Kidney (tissue), 14 donors: ENCODE data around the gene TP53I11. TPM values are rescaled to one million over a fixed set of nuclear protein-coding genes. Genes with fewer than 3 reads are reported as not detected.

Experiments used
- DNase-seq, 5 donors: peaks; one replicate each; pipeline ENCODE4 v3.0.0-alpha.2; 2013 to 2020
- FAIRE-seq: peaks from 2 replicates; lab custom pipeline; 2012; peaks lifted over from hg19 to GRCh38; lab: Jason Lieb, UNC
- H3K27ac ChIP-seq, 2 donors: one replicate each; pipeline ENCODE4 v1.7.0; 2013; ENCODE audit warnings: low read depth in 2 of 2, low read length in 2 of 2, inconsistent platforms in 1 of 2
- H3K27me3 ChIP-seq: one replicate; pipeline ENCODE4 v1.7.1; 2013; ENCODE audit warnings: low read length, inconsistent platforms; ENCODE audit not compliant: control insufficient read depth, insufficient read depth
- H3K36me3 ChIP-seq, 3 donors: one replicate each; pipeline versions ENCODE4 v1.7.0 to v1.7.1; 2013; ENCODE audit warnings: low read length in 3 of 3, control low read depth in 1 of 3, inconsistent platforms in 1 of 3; ENCODE audit not compliant: insufficient read depth in 3 of 3, control insufficient read depth in 2 of 3
- H3K4me1 ChIP-seq, 3 donors: one replicate each; pipeline versions ENCODE4 v1.7.0 to v1.7.1; 2013; ENCODE audit warnings: low read length in 3 of 3, inconsistent platforms in 1 of 3, low read depth in 1 of 3; ENCODE audit not compliant: control insufficient read depth in 2 of 3, insufficient read depth in 2 of 3
- H3K4me3 ChIP-seq, 3 donors: one replicate each; pipeline versions ENCODE4 v1.7.0 to v1.8.1; 2013; ENCODE audit warnings: low read length in 3 of 3, control low read depth in 1 of 3, inconsistent platforms in 1 of 3
- H3K9ac ChIP-seq, 3 donors: one replicate each; pipeline versions ENCODE4 v1.7.0 to v1.7.1; 2013; ENCODE audit warnings: low read length in 3 of 3, control low read depth in 1 of 3, inconsistent platforms in 1 of 3
- H3K9me3 ChIP-seq, 3 donors: one replicate each; pipeline versions ENCODE4 v1.7.0 to v1.7.1; 2013; ENCODE audit warnings: low read length in 3 of 3, control low read depth in 1 of 3, inconsistent platforms in 1 of 3; ENCODE audit not compliant: control insufficient read depth in 2 of 3, insufficient read depth in 1 of 3
- intact Hi-C: fragments of 100-400 bp; cut with DNase I; formaldehyde crosslinking; loops from one replicate; pipeline ENCODE4 v1.11.1; 2022
- polyA plus RNA-seq: library from polyadenylated mRNA; stranded (reverse); fragments of 350-450 nt; fragmentation: Illumina TruSeq; extraction: RNeasy Lipid Tissue Mini Kit (QIAGEN cat#74804); gene quantifications from one replicate; pipeline ENCODE4 v1.2.3, GENCODE V29; 2014; ENCODE audit warnings: low read depth, low replicate concordance; ENCODE audit not compliant: insufficient read depth
- total RNA-seq: library from RNA; stranded (reverse); fragmentation: NEBNext Ultra II Directional; extraction: Animal tissue kit (Norgen Biotek cat#: 25700); gene quantifications from one replicate; pipeline ENCODE4 v1.2.1, GENCODE V29; 2021
- TF ChIP-seq, protein P1 (sequence below): IDR thresholded peaks from 3 replicates; pipeline ENCODE4 v1.5.1; 2012; ENCODE audit warnings: mild to moderate bottlenecking, moderate library complexity, borderline replicate concordance; ENCODE audit not compliant: insufficient read depth; ENCODE audit errors: extremely low read depth
- donor health status: control.
- donor health status: control.
- donor health status: control.
- donor health status: control.
- donor health status: control.
- donor health status: DM: yes; HTN: yes; CAD: no.
- donor health status: Normal renal cell carcinoma (clear cell type).

Gene TP53I11
- total and polyA plus RNA-seq, 2 donors from 2014 or later = 25.7 to 35.3 TPM

DNA sequence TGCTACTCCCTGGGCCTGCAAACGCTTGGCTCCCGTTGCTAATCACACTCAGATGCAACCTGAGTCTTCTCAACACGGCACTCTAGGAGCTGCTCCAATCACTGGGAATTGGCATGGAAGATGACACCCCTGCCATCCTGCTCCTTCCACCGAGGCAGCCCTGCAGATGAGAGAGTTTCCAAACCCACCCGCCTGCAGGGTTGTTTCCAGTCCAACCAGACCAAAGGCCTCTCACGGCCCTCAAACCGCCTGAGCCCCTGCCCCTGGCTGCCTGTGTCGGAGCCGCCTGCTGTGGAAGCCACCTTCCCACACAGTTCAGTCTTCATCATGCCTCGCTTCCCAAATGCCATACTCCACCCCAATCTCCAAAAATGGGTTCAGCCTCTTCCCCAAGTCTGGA, 36.8 kb upstream of the TP53I11 start:
- H3K27ac ChIP-seq = no peak overlapping the region
- H3K36me3 ChIP-seq = no peaks in the 10 kb centered on the region
- H3K4me1 ChIP-seq = no peaks in the 10 kb centered on the region
- peak in 3 of 5 donors; percentile 25 to 38 (median 37) for DNase-seq
- H3K4me3 ChIP-seq = no peak overlapping the region
- H3K9me3 ChIP-seq = no peaks in the 10 kb centered on the region
- no peak for FAIRE-seq
- intact Hi-C loops = no loop called here
- no peaks in the 10 kb centered on the region for H3K27me3 ChIP-seq
- no peak overlapping the region for H3K9ac ChIP-seq
- TF ChIP-seq, protein P1, sequence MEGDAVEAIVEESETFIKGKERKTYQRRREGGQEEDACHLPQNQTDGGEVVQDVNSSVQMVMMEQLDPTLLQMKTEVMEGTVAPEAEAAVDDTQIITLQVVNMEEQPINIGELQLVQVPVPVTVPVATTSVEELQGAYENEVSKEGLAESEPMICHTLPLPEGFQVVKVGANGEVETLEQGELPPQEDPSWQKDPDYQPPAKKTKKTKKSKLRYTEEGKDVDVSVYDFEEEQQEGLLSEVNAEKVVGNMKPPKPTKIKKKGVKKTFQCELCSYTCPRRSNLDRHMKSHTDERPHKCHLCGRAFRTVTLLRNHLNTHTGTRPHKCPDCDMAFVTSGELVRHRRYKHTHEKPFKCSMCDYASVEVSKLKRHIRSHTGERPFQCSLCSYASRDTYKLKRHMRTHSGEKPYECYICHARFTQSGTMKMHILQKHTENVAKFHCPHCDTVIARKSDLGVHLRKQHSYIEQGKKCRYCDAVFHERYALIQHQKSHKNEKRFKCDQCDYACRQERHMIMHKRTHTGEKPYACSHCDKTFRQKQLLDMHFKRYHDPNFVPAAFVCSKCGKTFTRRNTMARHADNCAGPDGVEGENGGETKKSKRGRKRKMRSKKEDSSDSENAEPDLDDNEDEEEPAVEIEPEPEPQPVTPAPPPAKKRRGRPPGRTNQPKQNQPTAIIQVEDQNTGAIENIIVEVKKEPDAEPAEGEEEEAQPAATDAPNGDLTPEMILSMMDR = no peak

DNA sequence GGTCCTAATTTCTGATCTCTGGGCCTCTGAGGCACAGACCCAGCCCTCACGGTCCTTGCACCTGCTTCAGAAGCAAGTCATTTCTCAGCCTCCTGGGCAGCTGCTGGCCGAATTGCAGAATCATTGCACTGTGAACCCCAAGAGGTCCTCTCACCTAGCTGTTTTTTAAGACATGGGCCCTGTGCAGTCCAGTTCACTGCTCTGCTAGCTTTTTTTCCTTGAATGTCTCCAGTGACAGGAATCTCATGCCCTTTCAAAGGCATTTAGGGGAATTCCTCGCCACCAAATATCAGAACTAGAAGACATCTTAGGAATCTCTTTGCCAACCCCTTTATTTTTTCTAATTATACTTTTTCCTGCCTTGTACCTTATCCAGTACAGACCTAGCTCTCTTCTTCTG, 35.6 kb upstream of the TP53I11 start:
- H3K27me3 ChIP-seq = no peaks in the 10 kb centered on the region
- FAIRE-seq (no peak), DNase-seq (no peak)
- intact Hi-C loops = no loop called here
- H3K9me3 ChIP-seq = no peaks in the 10 kb centered on the region
- no peaks in the 10 kb centered on the region for H3K36me3 ChIP-seq
- H3K4me3 ChIP-seq = no peak overlapping the region
- H3K27ac ChIP-seq = no peak overlapping the region
- H3K9ac ChIP-seq = no peak overlapping the region
- TF ChIP-seq, protein P1 = no peak
- no peaks in the 10 kb centered on the region for H3K4me1 ChIP-seq

DNA sequence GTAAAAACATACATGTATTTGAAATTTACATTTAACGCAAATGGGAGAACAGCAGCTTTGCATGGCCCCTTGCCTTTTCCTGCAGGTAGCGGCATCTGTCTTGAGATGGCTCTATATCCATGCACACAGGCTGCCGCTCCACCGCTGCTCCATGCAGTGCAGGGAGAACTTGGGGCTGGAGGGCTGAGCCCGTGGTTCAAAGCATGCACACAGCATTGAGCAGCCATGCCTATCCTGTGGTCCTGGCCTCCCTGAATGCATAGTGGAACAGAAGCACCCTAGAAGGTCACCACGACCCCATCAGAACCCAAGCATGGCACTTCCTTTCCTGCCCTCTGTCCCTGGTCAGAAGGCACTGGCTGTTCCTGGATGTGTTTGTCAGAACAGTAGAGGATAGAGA, 35.0 kb upstream of the TP53I11 start:
- Histone ChIP-seq H3K27me3 (no peaks in the 10 kb centered on the region), H3K36me3 (no peaks in the 10 kb centered on the region), H3K4me3 (no peak overlapping the region), H3K4me1 (no peaks in the 10 kb centered on the region), H3K9me3 (no peaks in the 10 kb centered on the region), H3K9ac (no peak overlapping the region), H3K27ac (no peak overlapping the region)
- DNase-seq (no peak), FAIRE-seq (no peak)
- TF ChIP-seq, protein P1 = no peak
- intact Hi-C loops = no loop called here

DNA sequence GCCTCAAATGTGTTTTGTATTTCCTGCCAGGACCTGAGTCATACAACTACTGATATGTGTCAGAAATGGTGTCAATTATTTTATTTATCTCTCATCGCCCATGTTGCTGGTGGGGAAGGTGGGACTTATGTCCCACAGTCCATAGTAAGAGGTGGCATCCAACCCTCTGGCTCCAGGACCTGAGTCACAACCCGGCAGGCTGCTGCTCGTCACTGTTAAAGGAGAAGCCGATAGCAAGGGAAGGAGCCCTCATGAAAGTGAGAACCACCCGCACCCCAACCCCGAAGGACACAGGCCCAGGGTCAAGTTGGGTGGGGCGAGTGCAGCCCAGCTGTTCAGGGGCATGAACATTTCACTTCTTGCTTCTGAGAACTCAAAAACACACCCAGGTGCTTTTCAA, 33.1 kb upstream of the TP53I11 start:
- intact Hi-C loops = no loop called here
- FAIRE-seq = no peak
- Histone ChIP-seq H3K36me3 (no peaks in the 10 kb centered on the region), H3K9ac (no peak overlapping the region), H3K27ac (no peak overlapping the region), H3K4me1 (peaks cover 0 to 11% (median 0%) of the 10 kb centered on the region in 3 donors), H3K9me3 (no peaks in the 10 kb centered on the region), H3K4me3 (no peak overlapping the region), H3K27me3 (no peaks in the 10 kb centered on the region)
- DNase-seq = peak in 1 of 5 donors; percentile 54
- TF ChIP-seq, protein P1 = no peak
